ENCODE measurements around the gene CAPN10.

GRCh38 chr2:240596080-240596460 lies 9.5 kb downstream of the CAPN10 start:
- no peak for TF ChIP-seq EZH2 (IDR thresholded peaks at IDR 0.05)
- no peak for TF ChIP-seq POLR2AphosphoS5 (IDR thresholded peaks at IDR 0.05; ENCODE audit: borderline replicate concordance, low read depth, low read length)
